ENCODE results near the gene CTSZ.

Gene CTSZ

GRCh38 chr20:58996226-58996611 is 10.8 kb downstream of the CTSZ start:
- no peak for DNase-seq (ENCODE audit: low read depth)
- TF ChIP-seq, protein P1, sequence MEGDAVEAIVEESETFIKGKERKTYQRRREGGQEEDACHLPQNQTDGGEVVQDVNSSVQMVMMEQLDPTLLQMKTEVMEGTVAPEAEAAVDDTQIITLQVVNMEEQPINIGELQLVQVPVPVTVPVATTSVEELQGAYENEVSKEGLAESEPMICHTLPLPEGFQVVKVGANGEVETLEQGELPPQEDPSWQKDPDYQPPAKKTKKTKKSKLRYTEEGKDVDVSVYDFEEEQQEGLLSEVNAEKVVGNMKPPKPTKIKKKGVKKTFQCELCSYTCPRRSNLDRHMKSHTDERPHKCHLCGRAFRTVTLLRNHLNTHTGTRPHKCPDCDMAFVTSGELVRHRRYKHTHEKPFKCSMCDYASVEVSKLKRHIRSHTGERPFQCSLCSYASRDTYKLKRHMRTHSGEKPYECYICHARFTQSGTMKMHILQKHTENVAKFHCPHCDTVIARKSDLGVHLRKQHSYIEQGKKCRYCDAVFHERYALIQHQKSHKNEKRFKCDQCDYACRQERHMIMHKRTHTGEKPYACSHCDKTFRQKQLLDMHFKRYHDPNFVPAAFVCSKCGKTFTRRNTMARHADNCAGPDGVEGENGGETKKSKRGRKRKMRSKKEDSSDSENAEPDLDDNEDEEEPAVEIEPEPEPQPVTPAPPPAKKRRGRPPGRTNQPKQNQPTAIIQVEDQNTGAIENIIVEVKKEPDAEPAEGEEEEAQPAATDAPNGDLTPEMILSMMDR (conservative IDR thresholded peaks at IDR 0.05; ENCODE audit: low read depth, low read length), result no peak
- no peak overlapping the region for H3K4me3 ChIP-seq (ENCODE audit: low read length)

DNA sequence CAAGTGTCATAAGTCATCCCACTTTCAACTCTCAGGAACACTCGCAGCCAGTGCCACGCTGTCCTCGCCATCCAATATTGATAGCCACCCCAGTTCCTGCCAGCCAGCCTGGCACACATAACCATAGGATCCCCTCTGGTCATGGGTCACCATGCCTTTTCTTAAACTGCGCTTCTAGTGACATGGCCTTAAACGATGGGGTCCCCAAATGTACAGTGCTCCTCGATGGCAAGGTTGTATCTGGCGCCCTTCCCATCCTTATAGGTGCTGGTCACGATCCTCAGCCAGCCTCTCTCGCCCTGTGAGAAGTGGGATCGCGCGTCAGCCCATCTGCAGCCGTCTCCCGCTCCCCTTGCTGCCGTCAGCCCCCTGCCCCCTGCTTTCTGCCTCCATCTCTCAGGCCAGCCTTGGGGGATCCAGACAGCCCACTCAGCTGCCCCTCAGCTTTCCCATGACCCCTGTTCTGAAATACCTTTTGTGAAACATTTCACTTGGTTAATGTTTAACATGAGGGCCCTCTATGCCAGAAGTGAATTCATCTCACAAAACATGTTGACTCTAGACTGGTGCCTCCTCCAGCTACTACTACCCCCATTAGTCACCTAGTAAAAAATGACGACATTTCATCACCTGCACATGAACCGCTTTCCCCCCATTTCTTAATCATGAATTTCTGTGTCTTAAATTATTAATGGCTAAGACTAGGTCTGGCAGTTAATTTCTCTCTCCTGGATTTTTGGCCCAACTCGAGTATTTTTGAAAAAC is 11.4 kb downstream of the CTSZ start:
- TF ChIP-seq, protein P1 (conservative IDR thresholded peaks at IDR 0.05; ENCODE audit: low read depth, low read length), result no peak

DNA sequence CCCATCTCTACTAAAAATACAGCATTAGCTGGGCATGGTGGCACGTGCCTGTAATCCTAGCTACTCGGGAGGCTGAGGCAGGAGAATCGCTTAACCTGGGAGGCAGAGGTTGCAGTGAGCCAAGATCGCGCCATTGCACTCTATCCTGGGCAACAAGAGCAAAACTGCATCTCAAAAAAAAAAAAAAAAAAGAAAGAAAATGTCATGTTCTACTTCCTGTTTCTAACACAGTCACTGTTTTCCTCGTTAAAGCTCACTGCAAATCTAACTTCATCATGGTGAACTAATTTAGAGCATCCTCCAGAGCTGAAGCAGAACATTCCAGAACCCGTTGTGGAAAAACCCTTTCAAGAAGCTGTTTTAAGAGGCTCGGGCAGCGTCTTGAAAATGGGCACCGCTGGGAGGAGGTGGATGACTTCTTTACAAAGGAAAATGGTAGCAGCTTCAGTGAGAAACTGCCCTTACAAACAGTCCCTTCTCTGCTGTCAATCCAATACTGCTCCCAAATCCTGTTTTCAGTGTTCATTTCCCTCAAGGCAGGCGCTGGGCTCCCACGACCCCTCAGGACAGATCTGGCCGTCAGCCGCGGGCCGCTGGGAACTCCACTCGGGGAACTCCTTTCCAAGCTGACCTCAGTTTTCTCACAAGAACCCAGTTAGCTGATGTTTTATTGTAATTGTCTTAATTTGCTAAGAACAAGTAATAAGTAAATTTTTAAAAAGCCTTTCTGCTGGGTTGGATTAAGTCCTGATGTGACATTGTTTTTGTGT is 12.5 kb downstream of the CTSZ start:
- H3K4me3 ChIP-seq (ENCODE audit: low read length), result no peak overlapping the region
- no peak for DNase-seq (ENCODE audit: low read depth)
- TF ChIP-seq, protein P1 (conservative IDR thresholded peaks at IDR 0.05; ENCODE audit: low read depth, low read length), result no peak

More for the DNA sequence above, 11.4 kb downstream of the CTSZ start:
- no peak for DNase-seq (ENCODE audit: low read depth)
- H3K4me3 ChIP-seq (ENCODE audit: low read length), result no peak overlapping the region

GRCh38 chr20:58993332-58994248 is 13.5 kb downstream of the CTSZ start:
- TF ChIP-seq, protein P1 (conservative IDR thresholded peaks at IDR 0.05; ENCODE audit: low read depth, low read length), result no peak
- no peak for DNase-seq (ENCODE audit: low read depth)
- no peak overlapping the region for H3K4me3 ChIP-seq (ENCODE audit: low read length)

GRCh38 chr20:58992911-58993310 is 14.1 kb downstream of the CTSZ start:
- TF ChIP-seq, protein P1 (conservative IDR thresholded peaks at IDR 0.05; ENCODE audit: low read depth, low read length), result no peak
- no peak for DNase-seq (ENCODE audit: low read depth)
- no peak overlapping the region for H3K4me3 ChIP-seq (ENCODE audit: low read length)

DNA sequence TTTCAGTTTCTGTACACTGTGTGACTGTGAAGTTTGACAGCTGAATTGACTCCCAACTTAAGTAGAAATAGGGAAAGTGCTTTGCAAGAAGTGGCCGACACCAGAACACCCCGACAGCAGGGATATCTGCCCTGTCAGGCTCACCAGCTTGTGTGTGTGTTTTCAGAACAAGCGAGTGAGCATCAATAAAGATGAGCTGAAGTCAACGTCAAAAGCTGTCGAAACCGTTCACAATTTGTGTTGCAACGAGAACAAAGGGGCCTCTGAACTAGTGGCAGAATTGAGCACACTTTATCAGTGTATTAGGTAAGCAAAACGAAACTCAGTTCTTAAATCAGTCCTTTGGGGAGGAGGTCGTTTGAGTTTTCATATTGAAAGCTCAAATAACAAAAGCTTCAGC is 15.3 kb downstream of the CTSZ start:
- no peak for DNase-seq (ENCODE audit: low read depth)
- no peak overlapping the region for H3K4me3 ChIP-seq (ENCODE audit: low read length)
- TF ChIP-seq, protein P1 (conservative IDR thresholded peaks at IDR 0.05; ENCODE audit: low read depth, low read length), result no peak
